Parathyroid adenoma (tissue), 2 donors: ENCODE results near the gene YWHAH.

Experiments
- H2AFZ ChIP-seq: fragments of 300-600 bp; sonication (generic); one replicate; pipeline ENCODE4 v1.7.0; 2017; ENCODE audit warnings: antibody characterized with exemption, mild to moderate bottlenecking
- H3K27ac ChIP-seq: fragments of 300-600 bp; sonication (generic); one replicate; pipeline ENCODE4 v1.7.0; 2017
- H3K27me3 ChIP-seq: fragments of 300-600 bp; sonication (generic); one replicate; pipeline ENCODE4 v1.7.0; 2017; ENCODE audit warnings: low read length; ENCODE audit not compliant: control insufficient read depth, insufficient read depth
- H3K36me3 ChIP-seq: fragments of 300-600 bp; sonication (generic); one replicate; pipeline ENCODE4 v1.7.0; 2017; ENCODE audit warnings: low read length; ENCODE audit not compliant: control insufficient read depth, insufficient read depth
- H3K4me1 ChIP-seq: fragments of 300-600 bp; sonication (generic); one replicate; pipeline ENCODE4 v1.7.0; 2017; ENCODE audit warnings: control low read depth
- H3K4me2 ChIP-seq: fragments of 300-600 bp; sonication (generic); one replicate; pipeline ENCODE4 v1.7.0; 2017; ENCODE audit warnings: low read length
- H3K4me3 ChIP-seq: fragments of 300-600 bp; sonication (generic); one replicate; pipeline ENCODE4 v1.7.0; 2017; ENCODE audit warnings: low read depth, low read length
- H3K79me2 ChIP-seq: fragments of 300-600 bp; sonication (generic); one replicate; pipeline ENCODE4 v1.7.0; 2017; ENCODE audit warnings: control low read depth
- H3K9ac ChIP-seq: fragments of 300-600 bp; sonication (generic); one replicate; pipeline ENCODE4 v1.7.0; 2017; ENCODE audit warnings: mild to moderate bottlenecking
- H3K9me3 ChIP-seq: fragments of 300-600 bp; sonication (generic); one replicate; pipeline ENCODE4 v1.7.0; 2017; ENCODE audit warnings: low read length; ENCODE audit not compliant: control insufficient read depth
- CTCF ChIP-seq: fragments of 300-600 bp; sonication (generic); IDR thresholded peaks from one replicate; pipeline ENCODE4 v1.7.0; 2017; ENCODE audit warnings: antibody characterized with exemption, mild to moderate bottlenecking
- donor health status: primary hyperparathyroidism.

Gene YWHAH

DNA sequence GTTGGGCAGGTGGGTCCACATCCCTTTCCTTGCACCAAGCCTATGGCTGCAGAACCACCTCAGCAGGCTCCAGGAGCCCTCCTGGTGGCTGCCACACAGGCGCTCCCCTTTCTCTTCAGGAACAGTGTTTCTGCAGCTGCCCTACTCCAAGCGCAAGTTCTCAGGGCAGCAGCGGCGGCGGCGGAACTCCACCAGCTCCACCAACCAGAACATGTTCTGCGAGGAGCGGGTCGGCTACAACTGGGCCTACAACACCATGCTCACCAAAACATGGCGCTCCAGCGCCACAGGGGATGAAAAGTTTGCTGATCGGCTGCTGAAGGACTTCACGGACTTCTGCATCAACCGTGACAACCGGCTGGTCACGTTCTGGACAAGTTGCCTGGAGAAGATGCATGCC, 38.2 kb upstream of the YWHAH start:
- Histone ChIP-seq H3K9ac (no peak overlapping the region), H3K4me2 (no peak overlapping the region), H2AFZ (no peak overlapping the region), H3K4me3 (no peak overlapping the region), H3K27me3 (no peaks in the 10 kb centered on the region), H3K4me1 (no peaks in the 10 kb centered on the region), H3K27ac (no peak overlapping the region), H3K36me3 (no peaks in the 10 kb centered on the region), H3K79me2 (no peaks in the 10 kb centered on the region), H3K9me3 (no peaks in the 10 kb centered on the region)
- TF ChIP-seq CTCF, result no peak

DNA sequence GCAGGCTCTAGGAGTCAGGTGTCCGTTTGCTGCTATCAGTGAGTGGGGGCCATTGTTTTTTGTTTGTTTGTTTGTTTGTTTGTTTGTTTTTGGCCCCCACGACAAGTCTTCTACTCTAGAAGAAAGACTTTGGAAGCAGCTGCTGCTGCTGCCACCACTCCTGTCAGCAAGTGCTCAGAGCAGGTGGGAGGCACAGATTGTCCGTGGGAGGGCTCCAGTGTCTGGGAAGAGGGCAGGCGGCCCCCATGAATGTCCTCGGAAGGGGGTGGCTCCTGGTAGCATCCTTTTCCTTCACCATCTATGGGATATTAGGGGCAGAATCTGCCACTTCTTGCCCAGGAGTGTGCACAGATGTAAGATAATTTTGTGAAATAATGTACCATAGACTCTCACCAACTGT, 37.8 kb upstream of the YWHAH start:
- Histone ChIP-seq H3K36me3 (no peaks in the 10 kb centered on the region), H3K4me2 (no peak overlapping the region), H3K9ac (no peak overlapping the region), H3K27ac (no peak overlapping the region), H3K4me3 (no peak overlapping the region), H2AFZ (no peak overlapping the region), H3K4me1 (no peaks in the 10 kb centered on the region), H3K9me3 (no peaks in the 10 kb centered on the region), H3K27me3 (no peaks in the 10 kb centered on the region), H3K79me2 (no peaks in the 10 kb centered on the region)
- TF ChIP-seq CTCF, result no peak

- H3K4me3 ChIP-seq, result no peak overlapping the region
- H3K4me2 ChIP-seq, result no peak overlapping the region
- H3K4me1 ChIP-seq, result no peaks in the 10 kb centered on the region
- no peak overlapping the region for H3K27ac ChIP-seq
- no peaks in the 10 kb centered on the region for H3K9me3 ChIP-seq
- no peaks in the 10 kb centered on the region for H3K79me2 ChIP-seq
- H3K27me3 ChIP-seq, result no peaks in the 10 kb centered on the region
- no peak for TF ChIP-seq CTCF
- no peak overlapping the region for H3K9ac ChIP-seq
- H2AFZ ChIP-seq, result no peak overlapping the region
- H3K36me3 ChIP-seq, result no peaks in the 10 kb centered on the region
Observed at GRCh38 chr22:31909977-31910376, 34.4 kb upstream of the YWHAH start.

DNA sequence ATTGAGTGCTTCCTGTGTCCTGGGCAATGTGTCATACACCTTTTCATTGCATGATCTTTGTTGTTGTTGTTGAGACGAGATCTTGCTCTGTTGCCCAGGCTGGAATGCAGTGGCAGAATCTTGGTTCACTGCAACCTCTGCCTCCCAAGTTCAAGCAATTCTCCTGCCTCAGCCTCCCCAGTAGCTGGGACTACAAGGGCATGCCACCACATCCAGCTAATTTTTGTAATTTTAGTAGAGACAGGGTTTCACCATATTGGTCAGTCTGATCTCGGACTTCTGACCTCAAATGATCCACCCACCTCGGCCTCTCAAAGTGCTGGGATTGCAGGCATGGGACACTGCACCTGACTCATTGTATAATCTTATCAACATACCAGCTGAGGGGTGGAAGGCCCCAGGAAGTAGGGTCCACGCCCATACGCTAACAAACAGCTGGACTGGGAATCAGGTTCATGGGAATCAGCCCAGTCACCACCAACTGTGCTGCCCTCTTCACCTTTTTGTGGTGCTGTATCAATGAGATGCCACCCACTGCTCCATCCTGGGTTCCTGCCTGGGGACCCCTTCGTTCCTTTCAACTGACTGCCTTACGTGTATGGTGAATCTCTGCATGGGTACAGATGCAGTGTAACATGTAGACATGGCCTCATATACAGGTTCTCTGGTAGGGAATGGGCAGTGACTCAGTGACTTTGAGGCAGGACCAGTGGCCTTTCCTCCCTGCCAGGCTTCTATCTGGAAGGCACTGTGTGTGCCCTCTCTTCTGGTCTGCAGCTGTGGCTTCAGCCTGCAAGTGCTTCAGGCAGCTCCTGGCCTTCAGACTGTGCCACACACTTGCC, 32.5 kb upstream of the YWHAH start:
- Histone ChIP-seq H3K4me2 (no peak overlapping the region), H3K36me3 (no peaks in the 10 kb centered on the region), H3K27ac (no peak overlapping the region), H3K27me3 (no peaks in the 10 kb centered on the region), H3K4me1 (no peaks in the 10 kb centered on the region), H3K9me3 (no peaks in the 10 kb centered on the region), H2AFZ (no peak overlapping the region), H3K79me2 (no peaks in the 10 kb centered on the region), H3K4me3 (no peak overlapping the region), H3K9ac (no peak overlapping the region)
- TF ChIP-seq CTCF, result no peak

DNA sequence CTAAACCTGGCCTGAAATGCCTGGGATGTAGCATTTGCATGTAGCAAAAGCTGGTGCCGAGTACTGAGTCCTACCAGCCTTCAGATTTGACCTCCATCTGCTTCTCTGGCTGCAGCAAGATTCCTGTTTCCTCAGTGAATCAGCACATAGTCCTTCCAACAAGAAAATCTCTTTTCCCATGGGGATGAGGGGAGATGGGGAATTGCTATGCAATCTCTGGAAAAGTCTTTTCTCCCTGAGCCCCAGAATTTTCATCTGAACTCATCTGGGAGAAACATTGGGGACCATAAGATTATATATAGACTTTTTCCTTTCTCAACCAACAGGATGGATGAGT, 32.0 kb upstream of the YWHAH start:
- Histone ChIP-seq H3K4me3 (no peak overlapping the region), H3K4me1 (no peaks in the 10 kb centered on the region), H3K27me3 (no peaks in the 10 kb centered on the region), H3K4me2 (no peak overlapping the region), H3K36me3 (no peaks in the 10 kb centered on the region), H3K79me2 (no peaks in the 10 kb centered on the region), H2AFZ (no peak overlapping the region), H3K9me3 (no peaks in the 10 kb centered on the region), H3K9ac (no peak overlapping the region), H3K27ac (no peak overlapping the region)
- TF ChIP-seq CTCF, result no peak
